ENCODE data around the gene POMT2. TPM values are rescaled to one million over a fixed set of nuclear protein-coding genes. Genes with fewer than 3 reads are reported as not detected.

POMT2 gene
- total and polyA plus RNA-seq, 2 donors (not counting 1 experiment from before 2014, with no cell fraction given): 9.6 to 11.0 TPM

DNA sequence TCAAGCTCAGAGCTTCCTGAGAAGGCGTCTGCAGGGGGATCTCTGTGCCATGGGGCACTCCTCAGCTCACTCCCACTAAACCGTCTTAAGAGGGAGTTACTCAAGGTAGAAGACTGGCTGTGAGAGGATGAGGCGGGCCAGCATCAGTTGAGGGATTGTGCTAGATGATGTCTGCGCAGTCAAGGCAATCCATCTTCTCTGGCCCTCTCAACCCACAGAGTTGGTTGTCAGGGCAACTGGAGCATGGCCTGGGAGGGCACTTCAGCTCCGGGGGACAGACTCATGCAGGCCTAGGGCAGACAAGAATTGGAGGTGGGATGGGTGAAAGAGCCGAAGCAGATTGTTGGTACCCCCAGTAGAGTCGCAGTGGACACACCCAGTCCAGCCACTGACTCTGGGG, 9.2 kb upstream of the POMT2 start:
- H2AFZ ChIP-seq (ENCODE audit: low read length): no peak overlapping the region
- no peaks in the 10 kb centered on the region for H3K36me3 ChIP-seq (ENCODE audit: control insufficient read depth, insufficient read depth, low read length)
- H3K4me2 ChIP-seq (ENCODE audit: extremely low read depth, insufficient read depth, low read length): no peak overlapping the region
- H3K4me1 ChIP-seq (ENCODE audit: control insufficient read depth, extremely low read depth, insufficient read depth, low read length): no peaks in the 10 kb centered on the region
- H4K20me1 ChIP-seq (ENCODE audit: control insufficient read depth, extremely low read depth, insufficient read depth, low read length): no peaks in the 10 kb centered on the region
- H3K9ac ChIP-seq (ENCODE audit: insufficient read depth, low read length): no peak overlapping the region
- no peak overlapping the region for H3K4me3 ChIP-seq (replicated peaks in 1 of 4; ENCODE audit: control extremely low read depth in 1 of 4, insufficient read depth in 1 of 4, low read depth in 3 of 4, low read length in 4 of 4)
- no peak for DNase-seq (ENCODE audit: low read depth in 2 of 2)
- TF ChIP-seq EZH2 (IDR thresholded peaks at IDR 0.05; ENCODE audit: low read length, missing control alignments): no peak
- TF ChIP-seq, protein P1, sequence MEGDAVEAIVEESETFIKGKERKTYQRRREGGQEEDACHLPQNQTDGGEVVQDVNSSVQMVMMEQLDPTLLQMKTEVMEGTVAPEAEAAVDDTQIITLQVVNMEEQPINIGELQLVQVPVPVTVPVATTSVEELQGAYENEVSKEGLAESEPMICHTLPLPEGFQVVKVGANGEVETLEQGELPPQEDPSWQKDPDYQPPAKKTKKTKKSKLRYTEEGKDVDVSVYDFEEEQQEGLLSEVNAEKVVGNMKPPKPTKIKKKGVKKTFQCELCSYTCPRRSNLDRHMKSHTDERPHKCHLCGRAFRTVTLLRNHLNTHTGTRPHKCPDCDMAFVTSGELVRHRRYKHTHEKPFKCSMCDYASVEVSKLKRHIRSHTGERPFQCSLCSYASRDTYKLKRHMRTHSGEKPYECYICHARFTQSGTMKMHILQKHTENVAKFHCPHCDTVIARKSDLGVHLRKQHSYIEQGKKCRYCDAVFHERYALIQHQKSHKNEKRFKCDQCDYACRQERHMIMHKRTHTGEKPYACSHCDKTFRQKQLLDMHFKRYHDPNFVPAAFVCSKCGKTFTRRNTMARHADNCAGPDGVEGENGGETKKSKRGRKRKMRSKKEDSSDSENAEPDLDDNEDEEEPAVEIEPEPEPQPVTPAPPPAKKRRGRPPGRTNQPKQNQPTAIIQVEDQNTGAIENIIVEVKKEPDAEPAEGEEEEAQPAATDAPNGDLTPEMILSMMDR (conservative IDR thresholded peaks at IDR 0.05 in 1 of 2, IDR thresholded peaks at IDR 0.05 in 1 of 2; ENCODE audit: low read depth in 1 of 2, low read length in 2 of 2): no peak
- no peaks in the 10 kb centered on the region for H3K79me2 ChIP-seq (ENCODE audit: control insufficient read depth, insufficient read depth, low read length)
- H3K27me3 ChIP-seq (ENCODE audit: control insufficient read depth, insufficient read depth, low read length): no peaks in the 10 kb centered on the region
- H3K9me3 ChIP-seq (ENCODE audit: control insufficient read depth, insufficient read depth, low read depth, low read length): no peaks in the 10 kb centered on the region
- H3K27ac ChIP-seq (ENCODE audit: insufficient read depth, low read length): no peak overlapping the region

DNA sequence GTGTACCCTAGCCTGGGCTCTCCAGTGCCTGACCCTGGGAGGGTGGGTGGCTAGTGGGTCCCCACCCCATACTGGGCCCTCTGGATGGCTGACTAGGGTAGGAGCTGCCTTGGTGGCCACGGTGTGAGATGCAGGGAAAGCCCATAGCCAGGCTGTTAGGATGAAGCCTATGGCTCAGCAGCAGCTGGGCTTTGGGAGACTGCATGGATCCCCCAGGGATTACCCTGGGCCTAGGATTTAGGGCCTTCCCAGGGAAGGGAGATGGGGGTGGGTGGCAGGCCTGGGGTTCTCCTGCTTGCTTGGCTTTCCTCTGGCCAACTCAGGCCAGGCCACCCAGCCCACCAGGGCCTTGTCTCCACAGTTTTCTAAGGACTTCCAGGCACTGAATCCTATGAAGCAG, 6.4 kb upstream of the POMT2 start:
- no peak overlapping the region for H2AFZ ChIP-seq (ENCODE audit: low read length)
- H3K9me3 ChIP-seq (ENCODE audit: control insufficient read depth, insufficient read depth, low read depth, low read length): no peaks in the 10 kb centered on the region
- no peak overlapping the region for H3K27ac ChIP-seq (ENCODE audit: insufficient read depth, low read length)
- H4K20me1 ChIP-seq (ENCODE audit: control insufficient read depth, extremely low read depth, insufficient read depth, low read length): no peaks in the 10 kb centered on the region
- H3K9ac ChIP-seq (ENCODE audit: insufficient read depth, low read length): no peak overlapping the region
- H3K27me3 ChIP-seq (ENCODE audit: control insufficient read depth, insufficient read depth, low read length): no peaks in the 10 kb centered on the region
- DNase-seq (ENCODE audit: low read depth in 2 of 2): no peak
- H3K36me3 ChIP-seq (ENCODE audit: control insufficient read depth, insufficient read depth, low read length): no peaks in the 10 kb centered on the region
- H3K79me2 ChIP-seq (ENCODE audit: control insufficient read depth, insufficient read depth, low read length): no peaks in the 10 kb centered on the region
- TF ChIP-seq, protein P1 (conservative IDR thresholded peaks at IDR 0.05 in 1 of 2, IDR thresholded peaks at IDR 0.05 in 1 of 2; ENCODE audit: low read depth in 1 of 2, low read length in 2 of 2): no peak
- no peak for TF ChIP-seq EZH2 (IDR thresholded peaks at IDR 0.05; ENCODE audit: low read length, missing control alignments)
- no peak overlapping the region for H3K4me2 ChIP-seq (ENCODE audit: extremely low read depth, insufficient read depth, low read length)
- no peaks in the 10 kb centered on the region for H3K4me1 ChIP-seq (ENCODE audit: control insufficient read depth, extremely low read depth, insufficient read depth, low read length)
- no peak overlapping the region for H3K4me3 ChIP-seq (replicated peaks in 1 of 4; ENCODE audit: control extremely low read depth in 1 of 4, insufficient read depth in 1 of 4, low read depth in 3 of 4, low read length in 4 of 4)

DNA sequence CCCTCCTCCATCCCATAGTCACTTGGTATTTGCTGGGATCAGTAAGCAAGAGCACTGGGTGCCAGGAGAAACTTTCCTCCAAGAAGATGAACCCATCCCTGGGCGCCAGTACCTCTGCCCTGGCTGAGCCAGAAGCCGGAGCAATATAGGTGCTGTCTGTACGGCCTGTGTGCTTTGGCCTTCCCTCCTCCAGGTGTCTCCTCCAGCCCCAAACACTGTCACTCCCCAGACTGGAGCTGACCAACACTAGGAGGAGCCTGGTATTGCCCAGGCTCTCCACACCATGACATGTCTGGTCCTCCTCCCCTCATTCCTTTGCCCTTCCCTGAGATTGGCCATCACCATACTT, 5.0 kb upstream of the POMT2 start:
- no peaks in the 10 kb centered on the region for H3K9me3 ChIP-seq (ENCODE audit: control insufficient read depth, insufficient read depth, low read depth, low read length)
- no peaks in the 10 kb centered on the region for H3K79me2 ChIP-seq (ENCODE audit: control insufficient read depth, insufficient read depth, low read length)
- no peak overlapping the region for H3K4me2 ChIP-seq (ENCODE audit: extremely low read depth, insufficient read depth, low read length)
- H3K27ac ChIP-seq (ENCODE audit: insufficient read depth, low read length): no peak overlapping the region
- H3K27me3 ChIP-seq (ENCODE audit: control insufficient read depth, insufficient read depth, low read length): no peaks in the 10 kb centered on the region
- H4K20me1 ChIP-seq (ENCODE audit: control insufficient read depth, extremely low read depth, insufficient read depth, low read length): no peaks in the 10 kb centered on the region
- H3K36me3 ChIP-seq (ENCODE audit: control insufficient read depth, insufficient read depth, low read length): no peaks in the 10 kb centered on the region
- no peaks in the 10 kb centered on the region for H3K4me1 ChIP-seq (ENCODE audit: control insufficient read depth, extremely low read depth, insufficient read depth, low read length)
- H3K4me3 ChIP-seq (replicated peaks in 1 of 4; ENCODE audit: control extremely low read depth in 1 of 4, insufficient read depth in 1 of 4, low read depth in 3 of 4, low read length in 4 of 4): no peak overlapping the region
- no peak for DNase-seq (ENCODE audit: low read depth in 2 of 2)
- TF ChIP-seq, protein P1 (conservative IDR thresholded peaks at IDR 0.05 in 1 of 2, IDR thresholded peaks at IDR 0.05 in 1 of 2; ENCODE audit: low read depth in 1 of 2, low read length in 2 of 2): no peak
- TF ChIP-seq EZH2 (IDR thresholded peaks at IDR 0.05; ENCODE audit: low read length, missing control alignments): no peak
- no peak overlapping the region for H2AFZ ChIP-seq (ENCODE audit: low read length)
- no peak overlapping the region for H3K9ac ChIP-seq (ENCODE audit: insufficient read depth, low read length)
